Tracheal epithelial cell (primary cell): ENCODE measurements around the gene GLB1L3. TPM values are rescaled to one million over a fixed set of nuclear protein-coding genes. Genes with fewer than 3 reads are reported as not detected.

Experiments used
- total RNA-seq: library from RNA; depleted of rRNA; stranded (reverse); fragments of >200 nt; gene quantifications from 2 replicates; pipeline ENCODE4 v1.2.1, GENCODE V29; 2014

The GLB1L3 gene, protein sequence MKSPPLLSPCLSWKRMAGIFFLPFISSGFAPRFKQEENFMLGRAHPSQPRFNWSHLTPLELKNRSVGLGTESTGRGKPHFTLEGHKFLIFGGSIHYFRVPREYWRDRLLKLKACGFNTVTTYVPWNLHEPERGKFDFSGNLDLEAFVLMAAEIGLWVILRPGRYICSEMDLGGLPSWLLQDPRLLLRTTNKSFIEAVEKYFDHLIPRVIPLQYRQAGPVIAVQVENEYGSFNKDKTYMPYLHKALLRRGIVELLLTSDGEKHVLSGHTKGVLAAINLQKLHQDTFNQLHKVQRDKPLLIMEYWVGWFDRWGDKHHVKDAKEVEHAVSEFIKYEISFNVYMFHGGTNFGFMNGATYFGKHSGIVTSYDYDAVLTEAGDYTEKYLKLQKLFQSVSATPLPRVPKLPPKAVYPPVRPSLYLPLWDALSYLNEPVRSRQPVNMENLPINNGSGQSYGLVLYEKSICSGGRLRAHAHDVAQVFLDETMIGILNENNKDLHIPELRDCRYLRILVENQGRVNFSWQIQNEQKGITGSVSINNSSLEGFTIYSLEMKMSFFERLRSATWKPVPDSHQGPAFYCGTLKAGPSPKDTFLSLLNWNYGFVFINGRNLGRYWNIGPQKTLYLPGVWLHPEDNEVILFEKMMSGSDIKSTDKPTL
- 2.1 and 3.9 TPM in 2 replicates for total RNA-seq

DNA sequence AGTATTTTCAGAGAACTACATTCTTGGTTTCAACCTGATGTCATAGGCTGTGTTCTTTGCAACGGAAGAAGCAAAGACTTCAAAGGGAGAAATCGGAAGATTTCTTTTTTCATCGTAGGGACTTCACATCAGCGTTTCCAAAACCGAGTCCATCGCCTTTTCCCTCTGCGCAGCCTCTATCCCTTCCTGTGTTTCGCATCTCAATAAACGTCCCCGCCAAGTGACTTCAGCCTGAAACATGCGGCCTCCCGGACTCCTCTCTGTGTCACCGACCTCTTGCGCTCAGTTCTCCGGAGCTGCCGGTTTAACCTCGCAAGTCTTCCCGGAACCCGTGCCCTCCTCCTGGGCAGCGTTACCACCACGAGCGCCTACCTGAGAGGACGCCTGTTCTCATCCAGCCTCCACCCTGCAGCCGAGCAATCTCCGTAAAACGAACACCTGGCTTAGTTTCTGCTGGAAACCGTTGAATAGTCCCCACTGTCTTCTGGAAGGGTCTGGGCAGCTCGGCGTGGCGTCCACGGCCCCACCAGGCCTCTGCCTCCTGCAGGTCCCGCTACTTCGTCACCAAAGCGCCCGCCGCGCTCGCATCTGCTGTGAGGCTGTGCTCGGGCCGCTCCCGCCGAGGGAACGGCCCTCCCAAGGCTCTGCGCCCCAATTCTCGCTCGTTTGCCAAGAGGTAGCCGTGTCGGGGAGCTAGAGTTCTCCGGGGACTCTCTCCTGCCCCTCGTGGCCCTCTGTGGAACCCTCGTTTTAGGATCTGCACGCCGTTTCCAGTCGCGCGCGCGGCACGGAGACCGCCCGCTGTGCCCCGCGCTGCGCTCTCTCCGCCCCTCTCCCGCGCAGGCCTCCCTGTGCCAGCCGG is at the start of gene GLB1L3:
TSS of gene GLB1L3 (plus strand) at position 846 of the 862 bp plus-strand sequence. CDS start 362 bp downstream, outside the sequence.

GRCh38 chr11:134253188-134253993 is 22.8 kb upstream of the GLB1L3 start, which contains the start of the genes ACAD8 and THYN1:
TSS of gene ACAD8 (plus strand) at chr11:134253568. CDS start at chr11:134253601, 33 bp downstream.
TSS of gene THYN1 (minus strand) at chr11:134253352. CDS start at chr11:134252882, 470 bp downstream.

DNA sequence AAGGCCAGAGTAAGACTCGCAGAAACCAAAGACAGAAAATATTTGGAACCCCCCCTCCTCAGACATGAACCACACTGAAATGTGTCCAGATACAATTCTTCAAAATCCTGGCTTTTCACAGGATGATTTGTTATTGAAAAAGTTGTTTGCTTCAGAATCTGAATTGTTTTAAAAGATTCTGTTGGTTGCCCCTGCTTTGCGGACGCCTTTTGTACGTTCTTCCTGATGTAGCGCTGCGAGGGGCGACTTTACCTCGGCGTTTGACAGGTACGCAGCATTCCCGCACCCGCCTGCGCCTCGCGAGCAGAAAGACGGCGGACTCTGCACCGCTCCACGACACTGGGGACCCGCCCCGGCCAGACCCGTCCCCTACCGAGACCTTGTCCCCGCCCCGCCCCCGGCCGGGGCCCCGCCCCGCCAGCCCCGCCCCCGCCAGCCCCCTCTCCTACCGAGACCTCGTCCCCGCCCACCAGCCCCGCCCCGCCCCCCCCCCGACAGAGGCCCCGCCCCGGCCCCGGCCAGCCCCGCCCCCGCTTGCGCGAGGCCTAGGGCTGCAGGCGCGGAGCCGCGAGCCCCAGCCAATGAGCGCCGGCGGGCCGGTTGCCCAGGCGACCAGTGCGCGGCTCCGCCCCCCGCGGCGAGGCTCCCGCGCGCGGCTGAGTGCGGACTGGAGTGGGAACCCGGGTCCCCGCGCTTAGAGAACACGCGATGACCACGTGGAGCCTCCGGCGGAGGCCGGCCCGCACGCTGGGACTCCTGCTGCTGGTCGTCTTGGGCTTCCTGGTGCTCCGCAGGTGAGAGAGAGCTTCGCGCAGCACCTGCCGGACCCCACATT is 55.4 kb downstream of the GLB1L3 start, which contains the start of gene GLB1L2:
TSS of gene GLB1L2 (plus strand) at position 635 of the 835 bp plus-strand sequence. CDS start at position 709, 74 bp downstream.

Other genes with a start within 250 kb of the GLB1L3 start
- gene JAM3, start 207.3 kb upstream of the GLB1L3 start, total RNA-seq: 0.64 and 1.7 TPM in 2 replicates
- gene NCAPD3, start 52.4 kb upstream of the GLB1L3 start, total RNA-seq: 6.7 and 6.8 TPM in 2 replicates
- gene VPS26B, start 51.7 kb upstream of the GLB1L3 start, total RNA-seq: 20.9 and 25.3 TPM in 2 replicates
- gene THYN1, start 23.0 kb upstream of the GLB1L3 start, total RNA-seq: 62.9 and 74.7 TPM in 2 replicates
- gene ACAD8, start 22.8 kb upstream of the GLB1L3 start, total RNA-seq: 11.3 and 14.5 TPM in 2 replicates
- gene GLB1L2, start 55.6 kb downstream of the GLB1L3 start, total RNA-seq: 2.6 and 4.3 TPM in 2 replicates
- gene B3GAT1, start 135.9 kb downstream of the GLB1L3 start, total RNA-seq: not detected in 2 replicates